ENCODE results near the gene SLC25A19.

The SLC25A19 gene

DNA sequence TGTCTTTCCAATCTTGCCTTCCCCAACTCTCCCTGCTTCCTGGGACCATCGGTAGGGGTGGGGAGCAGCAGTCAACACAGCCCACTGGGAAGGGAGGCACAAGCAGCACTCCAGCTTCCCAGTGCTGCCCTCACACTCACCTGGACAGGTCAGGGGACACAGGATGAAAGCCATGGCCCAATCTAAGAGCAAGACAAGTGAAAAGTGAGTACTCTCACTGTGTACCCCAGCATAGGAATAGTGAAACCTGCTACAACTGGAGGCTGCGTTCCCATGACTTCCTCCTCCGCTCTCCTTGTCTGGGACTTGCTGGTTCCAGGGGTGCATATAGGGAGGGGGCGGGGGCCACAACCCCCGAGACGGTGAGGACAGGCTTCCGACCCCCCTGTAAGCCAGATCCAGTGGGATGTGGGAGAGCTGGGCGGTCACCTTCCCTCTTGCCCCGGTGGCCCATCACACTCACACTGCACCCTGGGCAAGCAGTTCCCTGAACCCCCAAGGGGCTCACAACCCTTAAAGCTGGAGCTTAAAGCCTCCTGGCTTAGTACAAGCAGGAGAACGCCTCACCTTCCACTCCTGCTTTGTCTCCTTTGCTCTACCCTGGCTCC lies 29.5 kb upstream of the SLC25A19 start:
- H3K27ac ChIP-seq = no peak overlapping the region
- H3K27me3 ChIP-seq (replicated peaks) = no peaks in the 10 kb centered on the region
- TF ChIP-seq, protein P1, sequence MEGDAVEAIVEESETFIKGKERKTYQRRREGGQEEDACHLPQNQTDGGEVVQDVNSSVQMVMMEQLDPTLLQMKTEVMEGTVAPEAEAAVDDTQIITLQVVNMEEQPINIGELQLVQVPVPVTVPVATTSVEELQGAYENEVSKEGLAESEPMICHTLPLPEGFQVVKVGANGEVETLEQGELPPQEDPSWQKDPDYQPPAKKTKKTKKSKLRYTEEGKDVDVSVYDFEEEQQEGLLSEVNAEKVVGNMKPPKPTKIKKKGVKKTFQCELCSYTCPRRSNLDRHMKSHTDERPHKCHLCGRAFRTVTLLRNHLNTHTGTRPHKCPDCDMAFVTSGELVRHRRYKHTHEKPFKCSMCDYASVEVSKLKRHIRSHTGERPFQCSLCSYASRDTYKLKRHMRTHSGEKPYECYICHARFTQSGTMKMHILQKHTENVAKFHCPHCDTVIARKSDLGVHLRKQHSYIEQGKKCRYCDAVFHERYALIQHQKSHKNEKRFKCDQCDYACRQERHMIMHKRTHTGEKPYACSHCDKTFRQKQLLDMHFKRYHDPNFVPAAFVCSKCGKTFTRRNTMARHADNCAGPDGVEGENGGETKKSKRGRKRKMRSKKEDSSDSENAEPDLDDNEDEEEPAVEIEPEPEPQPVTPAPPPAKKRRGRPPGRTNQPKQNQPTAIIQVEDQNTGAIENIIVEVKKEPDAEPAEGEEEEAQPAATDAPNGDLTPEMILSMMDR (IDR thresholded peaks at IDR 0.05; ENCODE audit: low read depth, low read length, missing control alignments) = no peak
- DNase-seq = no peak
- H3K36me3 ChIP-seq (replicated peaks) = peaks cover 12% of the 10 kb centered on the region
- H3K4me3 ChIP-seq (ENCODE audit: low read depth, low read length) = no peak overlapping the region
- in situ Hi-C loops (cut with HindIII; ENCODE audit: low pct_ligation_motif_present, low sequenced_read_pairs) = no loop called here

DNA sequence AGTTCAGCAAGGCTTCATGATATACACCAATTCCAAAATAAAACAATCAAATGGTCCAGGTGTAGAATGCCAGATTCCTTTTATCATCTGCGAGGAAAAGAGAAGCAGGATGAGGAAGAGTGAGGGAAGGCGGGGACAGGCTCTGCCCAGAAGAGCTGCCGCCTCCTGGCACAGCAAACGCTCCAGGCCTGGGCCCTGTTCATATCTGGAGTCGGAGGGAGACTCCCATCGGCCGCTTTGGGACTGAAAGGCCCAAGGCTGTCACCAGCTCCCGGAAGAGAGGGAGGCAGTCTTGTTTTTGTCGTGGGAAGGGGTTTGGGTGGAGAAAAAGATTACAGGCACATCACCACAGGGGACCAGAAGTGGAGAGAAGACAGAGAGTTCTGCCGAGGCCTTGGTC lies 29.0 kb upstream of the SLC25A19 start:
- peaks cover 12% of the 10 kb centered on the region for H3K36me3 ChIP-seq (replicated peaks)
- DNase-seq = no peak
- H3K4me3 ChIP-seq (ENCODE audit: low read depth, low read length) = no peak overlapping the region
- in situ Hi-C loops (cut with HindIII; ENCODE audit: low pct_ligation_motif_present, low sequenced_read_pairs) = no loop called here
- TF ChIP-seq, protein P1 (IDR thresholded peaks at IDR 0.05; ENCODE audit: low read depth, low read length, missing control alignments) = no peak
- H3K27ac ChIP-seq = no peak overlapping the region
- no peaks in the 10 kb centered on the region for H3K27me3 ChIP-seq (replicated peaks)

DNA sequence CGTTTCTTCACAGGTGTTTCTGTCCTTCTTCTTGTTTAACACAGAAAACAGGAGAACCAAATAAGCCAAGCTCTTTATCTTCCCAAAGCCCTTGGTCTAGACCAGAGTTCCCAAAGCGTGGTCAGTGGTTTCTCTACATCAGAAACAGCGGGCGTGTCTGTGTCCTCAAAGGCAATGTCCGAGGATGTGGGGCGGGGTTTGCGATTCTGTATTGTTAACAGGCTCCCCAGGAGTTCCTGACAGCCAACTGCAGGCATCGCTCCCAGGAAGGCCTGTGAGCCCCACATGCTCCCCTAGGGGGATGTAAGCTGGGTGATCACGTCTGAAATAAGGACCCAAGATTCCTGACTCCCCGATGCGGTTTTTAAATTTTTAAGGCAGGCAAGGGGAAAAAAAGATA lies 28.4 kb upstream of the SLC25A19 start:
- no peak overlapping the region for H3K27ac ChIP-seq
- in situ Hi-C loops (cut with HindIII; ENCODE audit: low pct_ligation_motif_present, low sequenced_read_pairs) = no loop called here
- H3K4me3 ChIP-seq (ENCODE audit: low read depth, low read length) = no peak overlapping the region
- peaks cover 12% of the 10 kb centered on the region for H3K36me3 ChIP-seq (replicated peaks)
- DNase-seq = no peak
- H3K27me3 ChIP-seq (replicated peaks) = no peaks in the 10 kb centered on the region
- TF ChIP-seq, protein P1 (IDR thresholded peaks at IDR 0.05; ENCODE audit: low read depth, low read length, missing control alignments) = no peak

DNA sequence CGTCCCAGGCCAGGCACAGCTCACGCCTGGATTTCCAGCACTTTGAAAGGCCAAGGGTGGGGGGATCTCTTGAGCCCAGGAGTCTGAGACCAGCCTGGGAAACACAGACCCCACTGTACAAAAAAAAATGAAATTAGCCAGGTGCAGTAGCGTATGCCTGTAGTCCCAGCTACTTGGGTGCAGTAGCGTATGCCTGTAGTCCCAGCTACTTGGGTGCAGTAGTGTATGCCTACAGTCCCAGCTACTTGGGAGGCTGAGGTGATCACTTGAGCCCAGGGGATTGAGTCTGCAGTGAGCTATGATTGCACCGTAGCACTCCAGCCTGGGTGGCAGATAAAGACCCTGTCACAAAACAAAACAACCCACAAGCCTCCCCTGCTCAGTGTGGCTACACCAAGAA lies 27.0 kb upstream of the SLC25A19 start:
- in situ Hi-C loops (cut with HindIII; ENCODE audit: low pct_ligation_motif_present, low sequenced_read_pairs) = no loop called here
- TF ChIP-seq, protein P1 (IDR thresholded peaks at IDR 0.05; ENCODE audit: low read depth, low read length, missing control alignments) = no peak
- no peak overlapping the region for H3K4me3 ChIP-seq (ENCODE audit: low read depth, low read length)
- H3K36me3 ChIP-seq (replicated peaks) = peaks cover 6% of the 10 kb centered on the region
- no peak overlapping the region for H3K27ac ChIP-seq
- no peak for DNase-seq
- no peaks in the 10 kb centered on the region for H3K27me3 ChIP-seq (replicated peaks)

DNA sequence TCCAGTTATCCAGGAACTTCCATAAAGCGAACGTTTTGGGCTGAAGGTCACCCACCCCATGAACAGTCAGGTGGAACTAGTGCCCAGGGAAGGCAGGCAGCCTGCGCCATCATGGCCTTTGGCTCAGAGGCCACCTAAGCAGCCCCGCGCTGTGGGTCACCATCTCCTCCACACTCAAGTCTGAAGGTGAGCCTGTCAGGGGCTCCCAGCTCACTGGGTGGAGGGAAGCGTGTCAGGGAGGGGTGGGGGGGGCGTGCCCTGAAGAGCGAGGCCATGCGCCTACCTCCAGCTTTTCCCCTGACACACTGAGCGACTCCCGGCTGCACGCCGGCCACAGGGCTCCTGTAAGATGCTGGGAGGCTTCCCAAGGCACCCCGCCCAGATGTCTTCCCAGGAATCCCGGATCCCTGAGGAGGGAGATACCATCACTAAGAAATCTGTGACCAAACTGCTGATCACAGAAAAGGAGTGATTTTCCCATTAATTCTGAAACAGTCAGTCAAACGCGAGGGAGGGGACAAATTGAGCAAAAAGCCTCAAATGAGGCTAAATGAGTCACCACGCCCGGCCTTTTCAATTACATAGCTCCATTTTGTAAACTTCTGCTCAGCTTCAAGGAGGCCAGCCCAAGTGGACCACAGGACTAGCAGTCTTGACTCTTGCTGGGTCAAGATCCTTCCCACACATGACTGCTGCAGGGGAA lies 26.5 kb upstream of the SLC25A19 start:
- TF ChIP-seq, protein P1 (IDR thresholded peaks at IDR 0.05; ENCODE audit: low read depth, low read length, missing control alignments) = no peak
- Histone ChIP-seq H3K36me3 (replicated peaks) (peaks cover 5% of the 10 kb centered on the region), H3K27me3 (replicated peaks) (no peaks in the 10 kb centered on the region), H3K27ac (no peak overlapping the region), H3K4me3 (ENCODE audit: low read depth, low read length) (no peak overlapping the region)
- in situ Hi-C loops (cut with HindIII; ENCODE audit: low pct_ligation_motif_present, low sequenced_read_pairs) = no loop called here
- no peak for DNase-seq
